GM12878 (cell line): Measurements from ENCODE around the gene CA10. TPM values are rescaled to one million over a fixed set of nuclear protein-coding genes. Genes with fewer than 3 reads are reported as not detected.

Source experiments
- CREB1 ChIP-seq: IDR thresholded peaks from 2 replicates; pipeline ENCODE4 v1.6.1; 2012; ENCODE audit warnings: low read depth, mild to moderate bottlenecking, inconsistent platforms
- FOXK2 ChIP-seq: fragments of 450-650 bp; IDR thresholded peaks from 2 replicates; pipeline ENCODE4 v1.6.1; 2017; ENCODE audit warnings: mild to moderate bottlenecking, moderate library complexity
- IKZF1 ChIP-seq: fragments of 450-650 bp; conservative IDR thresholded peaks from 2 replicates; pipeline ENCODE4 v1.6.1; 2017; ENCODE audit warnings: antibody characterized with exemption, mild to moderate bottlenecking
- IRF4 ChIP-seq: IDR thresholded peaks from 2 replicates; pipeline ENCODE4 v1.6.1; 2011; ENCODE audit warnings: low read depth, low read length
- RAD21 ChIP-seq: IDR thresholded peaks from 2 replicates; pipeline ENCODE4 v1.6.1; 2011; ENCODE audit warnings: mild to moderate bottlenecking, low read depth, low read length, moderate library complexity; ENCODE audit not compliant: insufficient read depth
- SMARCA5 ChIP-seq: fragments of 450-650 bp; IDR thresholded peaks from 2 replicates; pipeline ENCODE4 v1.6.1; 2017; ENCODE audit warnings: mild to moderate bottlenecking
- SRF ChIP-seq, 2 experiments: IDR thresholded peaks; 2 replicates each; pipeline ENCODE4 v1.6.1; 2011; ENCODE audit warnings: low read depth in 2 of 2, low read length in 2 of 2, mild to moderate bottlenecking in 1 of 2, moderate library complexity in 1 of 2
- TBL1XR1 ChIP-seq: IDR thresholded peaks from 2 replicates; pipeline ENCODE4 v1.6.1; 2012; ENCODE audit warnings: low read depth, low read length, improper control_type of control experiment
- ZNF274 ChIP-seq: IDR thresholded peaks from one replicate; pipeline ENCODE4 v1.8.0; 2011; ENCODE audit not compliant: insufficient read length, insufficient read depth
- polyA plus RNA-seq, 11 experiments: library from polyadenylated mRNA; depleted of rRNA in 4 of 11; unstranded in 6 of 11; stranded (reverse) in 5 of 11; fragments of >200 nt; fragmentation: Nextera tagmentation in 4 of 11; fragmentation: Illumina TruSeq in 1 of 11; extraction: Ambion mirVana in 4 of 11; extraction: Trizol in 1 of 11; gene quantifications; 1 replicate in 1 of 11; 2 replicates in 10 of 11; pipeline versions ENCODE4 v1.2.1 to v1.2.3, GENCODE V29; 2011 to 2016; ENCODE audit warnings: inconsistent platforms in 2 of 11, missing spikeins in 2 of 11, low read depth in 1 of 11
- total RNA-seq, 4 experiments: library from RNA; depleted of rRNA in 3 of 4; stranded (reverse); fragments of >200 nt in 3 of 4; fragmentation: Illumina TruSeq in 1 of 4; extraction: Trizol in 1 of 4; gene quantifications; 2 replicates each; pipeline versions ENCODE4 v1.2.1 to v1.2.3, GENCODE V29; 2013 to 2021
- TF ChIP-seq, protein P1 (sequence below): fragments of 450-650 bp; formaldehyde crosslinking; IDR thresholded peaks from 2 replicates; pipeline ENCODE4 v1.4.0; 2022; ENCODE audit warnings: mild to moderate bottlenecking, moderate library complexity
- TF ChIP-seq, protein P2 (sequence below): fragments of 450-650 bp; conservative IDR thresholded peaks from 2 replicates; pipeline ENCODE4 v1.6.1; 2017; ENCODE audit warnings: mild to moderate bottlenecking, moderate library complexity

Gene CA10
- total and polyA plus RNA-seq, 10 of the 15 experiments (the other 5 are each of a cell fraction or from before 2014, with no cell fraction given), result not detected

DNA sequence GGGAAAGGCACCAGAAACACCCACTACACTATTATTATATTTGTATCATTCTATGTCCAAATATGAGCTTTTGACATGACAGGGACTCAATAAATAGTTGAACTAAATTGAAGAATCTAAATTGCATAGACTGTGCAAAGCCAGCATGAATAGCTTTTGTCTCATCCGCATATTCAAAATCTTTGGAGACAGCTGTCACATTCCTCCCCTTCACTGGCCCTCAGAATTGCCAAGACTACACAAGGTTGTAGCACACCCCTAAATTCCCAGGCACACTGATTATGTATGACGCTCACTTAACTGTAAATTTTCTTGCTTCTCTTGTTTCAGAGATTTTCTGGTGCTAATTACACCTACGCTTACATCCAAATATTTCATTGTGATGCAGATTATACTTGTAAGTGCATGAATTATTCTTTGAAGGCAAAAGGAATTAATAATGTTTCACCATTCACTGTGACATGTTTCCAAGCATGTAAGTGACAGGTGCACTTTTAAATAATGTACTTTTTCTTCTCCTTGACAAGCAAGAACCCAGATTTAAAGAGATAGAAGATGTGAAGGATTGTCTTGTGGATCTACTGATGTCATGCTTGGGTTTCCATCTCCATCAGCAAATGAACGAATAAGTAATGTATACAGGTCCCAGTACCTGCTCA is 47.5 kb downstream of the CA10 start (continued):
- TF ChIP-seq, protein P1, sequence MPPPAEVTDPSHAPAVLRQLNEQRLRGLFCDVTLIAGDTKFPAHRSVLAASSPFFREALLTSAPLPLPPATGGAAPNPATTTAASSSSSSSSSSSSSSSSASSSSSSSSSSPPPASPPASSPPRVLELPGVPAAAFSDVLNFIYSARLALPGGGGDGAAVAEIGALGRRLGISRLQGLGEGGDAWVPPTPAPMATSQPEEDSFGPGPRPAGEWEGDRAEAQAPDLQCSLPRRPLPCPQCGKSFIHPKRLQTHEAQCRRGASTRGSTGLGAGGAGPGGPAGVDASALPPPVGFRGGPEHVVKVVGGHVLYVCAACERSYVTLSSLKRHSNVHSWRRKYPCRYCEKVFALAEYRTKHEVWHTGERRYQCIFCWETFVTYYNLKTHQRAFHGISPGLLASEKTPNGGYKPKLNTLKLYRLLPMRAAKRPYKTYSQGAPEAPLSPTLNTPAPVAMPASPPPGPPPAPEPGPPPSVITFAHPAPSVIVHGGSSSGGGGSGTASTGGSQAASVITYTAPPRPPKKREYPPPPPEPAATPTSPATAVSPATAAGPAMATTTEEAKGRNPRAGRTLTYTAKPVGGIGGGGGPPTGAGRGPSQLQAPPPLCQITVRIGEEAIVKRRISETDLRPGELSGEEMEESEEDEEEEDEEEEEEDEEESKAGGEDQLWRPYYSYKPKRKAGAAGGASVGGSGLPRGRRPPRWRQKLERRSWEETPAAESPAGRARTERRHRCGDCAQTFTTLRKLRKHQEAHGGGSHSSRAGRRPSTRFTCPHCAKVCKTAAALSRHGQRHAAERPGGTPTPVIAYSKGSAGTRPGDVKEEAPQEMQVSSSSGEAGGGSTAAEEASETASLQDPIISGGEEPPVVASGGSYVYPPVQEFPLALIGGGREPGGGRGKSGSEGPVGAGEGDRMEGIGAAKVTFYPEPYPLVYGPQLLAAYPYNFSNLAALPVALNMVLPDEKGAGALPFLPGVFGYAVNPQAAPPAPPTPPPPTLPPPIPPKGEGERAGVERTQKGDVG, result no peak
- TF ChIP-seq, protein P2, sequence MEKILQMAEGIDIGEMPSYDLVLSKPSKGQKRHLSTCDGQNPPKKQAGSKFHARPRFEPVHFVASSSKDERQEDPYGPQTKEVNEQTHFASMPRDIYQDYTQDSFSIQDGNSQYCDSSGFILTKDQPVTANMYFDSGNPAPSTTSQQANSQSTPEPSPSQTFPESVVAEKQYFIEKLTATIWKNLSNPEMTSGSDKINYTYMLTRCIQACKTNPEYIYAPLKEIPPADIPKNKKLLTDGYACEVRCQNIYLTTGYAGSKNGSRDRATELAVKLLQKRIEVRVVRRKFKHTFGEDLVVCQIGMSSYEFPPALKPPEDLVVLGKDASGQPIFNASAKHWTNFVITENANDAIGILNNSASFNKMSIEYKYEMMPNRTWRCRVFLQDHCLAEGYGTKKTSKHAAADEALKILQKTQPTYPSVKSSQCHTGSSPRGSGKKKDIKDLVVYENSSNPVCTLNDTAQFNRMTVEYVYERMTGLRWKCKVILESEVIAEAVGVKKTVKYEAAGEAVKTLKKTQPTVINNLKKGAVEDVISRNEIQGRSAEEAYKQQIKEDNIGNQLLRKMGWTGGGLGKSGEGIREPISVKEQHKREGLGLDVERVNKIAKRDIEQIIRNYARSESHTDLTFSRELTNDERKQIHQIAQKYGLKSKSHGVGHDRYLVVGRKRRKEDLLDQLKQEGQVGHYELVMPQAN, result no peak
- TF ChIP-seq TBL1XR1 (no peak), ZNF274 (no peak), SMARCA5 (no peak), FOXK2 (no peak), IKZF1 (no peak), SRF (IDR thresholded peaks at IDR 0.05; ENCODE audit: low read depth in 2 of 2, low read length in 2 of 2) (no peak), RAD21 (no peak), CREB1 (no peak), IRF4 (no peak)
